Pancreas (tissue), 10 donors: Measurements from ENCODE around the gene IRAK1BP1. TPM values are rescaled to one million over a fixed set of nuclear protein-coding genes. Genes with fewer than 3 reads are reported as not detected.

Experiments used
- ATAC-seq, 4 donors: fragments of 200-7000 bp; cut with Tn5 transposase; one replicate each; pipeline versions ENCODE4 v1.8.0 to v1.9.1; 2020; ENCODE audit warnings: mild to moderate bottlenecking in 4 of 4, moderate library complexity in 4 of 4
- DNase-seq, 6 donors: peaks; one replicate each; pipeline ENCODE4 v3.0.0-alpha.2; 2020
- FAIRE-seq: peaks from 2 replicates; lab custom pipeline; 2012; peaks lifted over from hg19 to GRCh38; lab: Jason Lieb, UNC
- H3K27ac ChIP-seq, 4 donors: fragments of 200-600 bp; sonication (generic); 1 replicate in 3 of 4; 2 replicates in 1 of 4; pipeline versions ENCODE4 v1.5.0 to v1.8.0; 2020
- H3K27me3 ChIP-seq, 4 donors: fragments of 200-600 bp; one replicate each; pipeline ENCODE4 v1.8.0; 2021
- H3K36me3 ChIP-seq, 3 donors: fragments of 200-600 bp; sonication (generic) in 1 of 3; one replicate each; pipeline versions ENCODE4 v1.5.0 to v1.8.0; 2020 to 2021
- H3K4me1 ChIP-seq, 3 donors: fragments of 200-600 bp; one replicate each; pipeline ENCODE4 v1.8.0; 2021
- H3K4me3 ChIP-seq, 4 donors: fragments of 200-600 bp; sonication (generic) in 2 of 4; one replicate each; pipeline versions ENCODE4 v1.5.0 to v1.8.0; 2020 to 2021
- H3K9me3 ChIP-seq, 4 donors: fragments of 200-600 bp; one replicate each; pipeline ENCODE4 v1.8.0; 2021
- WGBS, 2 donors: extraction: QIAGEN DNeasy Blood & Tissue Kit; methylation state at CpG; one replicate each; pipeline ENCODE4 v1.1.7; 2013; 5-methylcytosine and 5-hydroxymethylcytosine counted together
- intact Hi-C, 3 donors: fragments of 100-400 bp; cut with DNase I; formaldehyde crosslinking; loops; one replicate each; pipeline versions ENCODE4 v1.11.1 to v1.14.2; 2022
- polyA plus RNA-seq, 2 donors: library from polyadenylated mRNA; stranded (reverse); fragments of 200-250 nt; gene quantifications; one replicate each; pipeline ENCODE4 v1.2.3, GENCODE V29; 2013
- total RNA-seq, 6 donors: library from RNA; stranded (reverse); fragmentation: NEBNext Ultra II Directional in 4 of 6; extraction: Animal tissue kit (Norgen Biotek cat#: 25700) in 4 of 6; gene quantifications; one replicate each; pipeline versions ENCODE4 v1.2.1 to v1.2.4, GENCODE V29; 2021 to 2023
- TF ChIP-seq, protein P1 (sequence below), 4 donors: fragments of 200-600 bp; sonication (generic) in 3 of 4; IDR thresholded peaks; one replicate each; pipeline versions ENCODE4 v1.5.0 to v1.8.0; 2021; ENCODE audit warnings: antibody characterized with exemption in 4 of 4
- donor health status: healthy with polysubstance abuse.
- donor health status: DM: no; HTN: no; CAD: no; lungs with moderate emphysema.
- donor health status: DM: no; HTN: no; CAD: no.
- donor health status: control.
- donor health status: control.
- donor health status: Bipolar disorder and iron deficiency.
- donor health status: DM: yes; HTN: yes; CAD: no.
- donor health status: DM: no; HTN: no; CAD: no.
- donor health status: DM: no; HTN: no; CAD: no.
- donor health status: DM: yes; HTN: yes; CAD: no.

Gene IRAK1BP1
- total and polyA plus RNA-seq, 8 donors, result 2.4 to 5.6 (median 3.4) TPM

DNA sequence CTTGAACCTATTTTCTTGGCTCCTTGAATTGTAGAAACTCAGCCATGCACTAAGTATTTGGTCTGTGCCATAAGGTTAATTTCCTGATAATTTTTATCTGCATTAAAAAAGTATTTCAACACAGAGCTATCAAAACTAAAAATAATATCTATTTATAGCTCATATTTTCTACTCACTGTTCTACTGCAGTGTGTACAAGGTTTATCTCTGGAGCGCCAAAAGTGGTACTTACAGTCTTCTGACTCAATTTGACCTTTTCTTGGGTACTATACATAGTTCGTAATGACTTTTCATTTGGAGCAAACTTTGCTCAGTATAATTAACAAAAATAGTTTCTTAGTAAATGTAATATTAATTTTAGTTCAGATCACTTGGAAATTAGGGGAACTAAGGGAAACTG lies 69.2 kb downstream of the IRAK1BP1 start:
- H3K4me1 ChIP-seq, result no peaks in the 10 kb centered on the region
- FAIRE-seq (no peak), ATAC-seq (no peak), DNase-seq (no peak)
- H3K4me3 ChIP-seq, result no peak overlapping the region
- TF ChIP-seq, protein P1, sequence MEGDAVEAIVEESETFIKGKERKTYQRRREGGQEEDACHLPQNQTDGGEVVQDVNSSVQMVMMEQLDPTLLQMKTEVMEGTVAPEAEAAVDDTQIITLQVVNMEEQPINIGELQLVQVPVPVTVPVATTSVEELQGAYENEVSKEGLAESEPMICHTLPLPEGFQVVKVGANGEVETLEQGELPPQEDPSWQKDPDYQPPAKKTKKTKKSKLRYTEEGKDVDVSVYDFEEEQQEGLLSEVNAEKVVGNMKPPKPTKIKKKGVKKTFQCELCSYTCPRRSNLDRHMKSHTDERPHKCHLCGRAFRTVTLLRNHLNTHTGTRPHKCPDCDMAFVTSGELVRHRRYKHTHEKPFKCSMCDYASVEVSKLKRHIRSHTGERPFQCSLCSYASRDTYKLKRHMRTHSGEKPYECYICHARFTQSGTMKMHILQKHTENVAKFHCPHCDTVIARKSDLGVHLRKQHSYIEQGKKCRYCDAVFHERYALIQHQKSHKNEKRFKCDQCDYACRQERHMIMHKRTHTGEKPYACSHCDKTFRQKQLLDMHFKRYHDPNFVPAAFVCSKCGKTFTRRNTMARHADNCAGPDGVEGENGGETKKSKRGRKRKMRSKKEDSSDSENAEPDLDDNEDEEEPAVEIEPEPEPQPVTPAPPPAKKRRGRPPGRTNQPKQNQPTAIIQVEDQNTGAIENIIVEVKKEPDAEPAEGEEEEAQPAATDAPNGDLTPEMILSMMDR (IDR thresholded peaks at IDR 0.05), result no peak
- H3K27me3 ChIP-seq, result no peaks in the 10 kb centered on the region
- H3K9me3 ChIP-seq, result no peaks in the 10 kb centered on the region
- 89 to 96% methylated on average over 2 of the region's 2 CpGs for whole genome bisulfite sequencing, 2 donors
- H3K36me3 ChIP-seq, result peaks cover 0 to 23% (median 0%) of the 10 kb centered on the region in 3 donors
- intact Hi-C loops, result no loop called here
- no peak overlapping the region for H3K27ac ChIP-seq

DNA sequence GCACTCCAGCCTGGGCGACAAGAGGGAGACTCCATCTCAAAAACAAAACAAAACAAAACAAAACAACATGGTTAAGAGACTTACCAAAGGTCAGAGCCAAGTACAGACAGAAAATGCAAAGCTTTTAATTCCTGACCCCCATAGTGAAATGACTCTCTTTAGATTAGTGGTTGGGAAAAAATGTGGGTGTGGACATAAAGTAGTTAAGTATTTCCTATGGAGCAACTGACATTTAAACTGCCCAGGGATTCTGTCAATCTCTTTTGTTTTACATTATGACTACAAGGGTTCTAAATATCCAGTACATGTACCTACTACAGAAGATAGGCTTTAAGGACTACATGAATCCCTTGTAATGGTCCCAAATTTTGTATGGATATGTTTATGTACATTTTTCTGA lies 75.1 kb downstream of the IRAK1BP1 start:
- WGBS, 2 donors, result 96 to 100% methylated on average over 1 of the region's 1 CpG
- peaks cover 5 to 72% (median 8%) of the 10 kb centered on the region in 3 donors for H3K36me3 ChIP-seq
- intact Hi-C loops, result no loop called here

DNA sequence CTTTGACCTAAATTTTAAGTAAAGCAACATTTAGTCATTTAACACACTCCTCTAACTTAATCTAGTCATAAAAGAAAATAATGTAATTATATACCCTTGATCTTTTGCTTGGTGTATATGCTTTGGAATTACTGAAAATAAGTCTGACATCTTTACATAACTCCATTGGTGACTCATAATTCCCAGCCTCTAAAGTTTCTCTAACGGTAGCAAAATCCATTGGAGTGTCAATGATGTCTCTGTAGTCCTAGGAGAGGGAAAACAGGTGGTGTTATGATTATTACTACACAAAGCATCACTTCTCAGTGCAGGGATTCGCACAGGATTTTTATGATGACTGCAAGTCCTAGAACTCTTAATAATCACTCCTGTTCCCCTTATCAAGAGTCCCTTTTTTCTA lies 80.2 kb downstream of the IRAK1BP1 start:
- H3K36me3 ChIP-seq, result peaks cover 5 to 90% (median 20%) of the 10 kb centered on the region in 3 donors

More for the DNA sequence above, 75.1 kb downstream of the IRAK1BP1 start:
- Histone ChIP-seq H3K4me1 (no peaks in the 10 kb centered on the region), H3K27me3 (no peaks in the 10 kb centered on the region), H3K27ac (no peak overlapping the region), H3K4me3 (no peak overlapping the region), H3K9me3 (no peaks in the 10 kb centered on the region)
- FAIRE-seq (no peak), DNase-seq (no peak), ATAC-seq (no peak)
- TF ChIP-seq, protein P1 (IDR thresholded peaks at IDR 0.05), result no peak

DNA sequence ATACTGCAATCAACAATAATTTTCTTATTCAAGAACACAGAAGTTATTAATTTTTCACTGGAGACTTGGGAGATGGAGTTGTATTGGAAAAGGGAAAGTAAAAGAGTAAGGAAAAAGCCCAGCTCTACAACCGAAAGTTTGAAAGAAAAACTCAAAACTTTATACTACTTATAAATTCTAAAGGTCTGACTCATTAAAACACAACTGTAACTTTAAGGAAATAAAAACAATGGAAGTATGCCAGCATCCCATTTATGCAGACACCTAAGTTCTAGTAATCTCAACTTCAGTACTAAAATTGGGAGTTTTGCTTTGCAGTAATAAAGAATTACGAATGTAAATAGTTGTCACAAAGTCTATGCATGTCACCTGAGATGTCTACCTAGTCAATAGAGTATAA lies 80.6 kb downstream of the IRAK1BP1 start:
- H3K27ac ChIP-seq, result no peak overlapping the region
- intact Hi-C loops, result no loop called here
- 98 to 99% methylated on average over 2 of the region's 2 CpGs for WGBS, 2 donors
- FAIRE-seq (no peak), ATAC-seq (no peak), DNase-seq (no peak)
- TF ChIP-seq, protein P1 (IDR thresholded peaks at IDR 0.05), result no peak
- H3K27me3 ChIP-seq, result no peaks in the 10 kb centered on the region
- H3K4me3 ChIP-seq, result no peak overlapping the region
- no peaks in the 10 kb centered on the region for H3K9me3 ChIP-seq
- H3K36me3 ChIP-seq, result peaks cover 5 to 89% (median 22%) of the 10 kb centered on the region in 3 donors
- H3K4me1 ChIP-seq, result no peaks in the 10 kb centered on the region

More for the DNA sequence above, 80.2 kb downstream of the IRAK1BP1 start:
- ATAC-seq, result no peak
- intact Hi-C loops, result no loop called here
- H3K4me3 ChIP-seq, result no peak overlapping the region
- H3K9me3 ChIP-seq, result no peaks in the 10 kb centered on the region
- 91 to 95% methylated on average over 2 of the region's 2 CpGs for WGBS, 2 donors
- no peak overlapping the region for H3K27ac ChIP-seq
- H3K4me1 ChIP-seq, result no peaks in the 10 kb centered on the region
- DNase-seq, result no peak
- no peak for FAIRE-seq
- TF ChIP-seq, protein P1 (IDR thresholded peaks at IDR 0.05), result no peak
- no peaks in the 10 kb centered on the region for H3K27me3 ChIP-seq

DNA sequence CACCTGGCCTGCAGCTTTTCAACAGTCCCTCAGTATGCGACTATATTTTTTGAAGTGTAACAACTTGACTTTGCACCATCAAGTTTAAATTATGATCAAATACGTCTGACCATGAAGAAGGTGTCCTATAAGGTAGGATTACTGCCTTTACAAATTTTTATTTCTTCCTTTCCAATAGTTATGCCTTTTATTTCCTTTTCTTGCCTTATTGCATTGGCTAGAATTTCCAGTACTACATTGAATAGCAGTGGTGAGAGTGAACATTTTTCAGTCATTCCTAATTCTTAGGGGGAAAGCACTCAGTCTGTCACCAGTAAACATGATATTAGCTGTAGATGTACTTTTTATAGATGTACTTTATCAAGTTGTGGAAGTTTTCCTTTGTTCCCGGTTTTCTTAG lies 81.4 kb downstream of the IRAK1BP1 start:
- DNase-seq, result no peak
- TF ChIP-seq, protein P1 (IDR thresholded peaks at IDR 0.05), result no peak
- Histone ChIP-seq H3K4me1 (no peaks in the 10 kb centered on the region), H3K27me3 (no peaks in the 10 kb centered on the region), H3K9me3 (no peaks in the 10 kb centered on the region), H3K27ac (no peak overlapping the region), H3K36me3 (peaks cover 5 to 89% (median 27%) of the 10 kb centered on the region in 3 donors), H3K4me3 (no peak overlapping the region)
- no peak for ATAC-seq
- 99 to 100% methylated on average over 3 of the region's 3 CpGs for WGBS, 2 donors
- FAIRE-seq, result no peak
- intact Hi-C loops, result no loop called here
